SJCRH30 (cell line): ENCODE measurements around the gene PLEKHG5. TPM values are rescaled to one million over a fixed set of nuclear protein-coding genes. Genes with fewer than 3 reads are reported as not detected.
A peak's percentile ranks its signal among the peaks of the same experiment; 100 is the strongest.
"Not testable (repeated sequence)": the region's sequence is repeated elsewhere in the genome, so short reads cannot be mapped to it uniquely, and the experiment has no call there.

ENCODE experiments used
- DNase-seq, 2 experiments: peaks; one replicate each; pipeline ENCODE4 v3.0.0-alpha.2; 2015 to 2020
- H3K27ac ChIP-seq: fragments of 250-450 bp; sonication (Bioruptor Pico); 2 replicates; pipeline ENCODE4 v1.5.1; 2020; ENCODE audit warnings: mild to moderate bottlenecking, moderate library complexity
- H3K27me3 ChIP-seq: fragments of 250-450 bp; sonication (Bioruptor Pico); 2 replicates; pipeline ENCODE4 v1.5.1; 2020; ENCODE audit warnings: mild to moderate bottlenecking, moderate library complexity
- H3K36me3 ChIP-seq: fragments of 250-450 bp; sonication (Bioruptor Pico); 2 replicates; pipeline ENCODE4 v1.5.1; 2020; ENCODE audit warnings: mild to moderate bottlenecking, moderate library complexity
- H3K4me1 ChIP-seq: fragments of 250-450 bp; sonication (Bioruptor Pico); 2 replicates; pipeline ENCODE4 v1.5.1; 2020; ENCODE audit warnings: mild to moderate bottlenecking, moderate library complexity
- H3K4me3 ChIP-seq: fragments of 250-450 bp; sonication (Bioruptor Pico); 2 replicates; pipeline ENCODE4 v1.5.1; 2020; ENCODE audit warnings: mild to moderate bottlenecking, moderate library complexity
- H3K9me3 ChIP-seq: fragments of 250-450 bp; sonication (Bioruptor Pico); replicated peaks from 2 replicates; pipeline ENCODE4 v1.5.1; 2020; ENCODE audit warnings: mild to moderate bottlenecking, moderate library complexity
- total RNA-seq: library from RNA; depleted of rRNA; stranded (reverse); fragments of >200 nt; shearing (Covaris generic); gene quantifications from 2 replicates; pipeline ENCODE4 v1.2.3, GENCODE V29; 2014

The PLEKHG5 gene
- total RNA-seq, 1 experiment from 2014 or later: 5.3 TPM

DNA sequence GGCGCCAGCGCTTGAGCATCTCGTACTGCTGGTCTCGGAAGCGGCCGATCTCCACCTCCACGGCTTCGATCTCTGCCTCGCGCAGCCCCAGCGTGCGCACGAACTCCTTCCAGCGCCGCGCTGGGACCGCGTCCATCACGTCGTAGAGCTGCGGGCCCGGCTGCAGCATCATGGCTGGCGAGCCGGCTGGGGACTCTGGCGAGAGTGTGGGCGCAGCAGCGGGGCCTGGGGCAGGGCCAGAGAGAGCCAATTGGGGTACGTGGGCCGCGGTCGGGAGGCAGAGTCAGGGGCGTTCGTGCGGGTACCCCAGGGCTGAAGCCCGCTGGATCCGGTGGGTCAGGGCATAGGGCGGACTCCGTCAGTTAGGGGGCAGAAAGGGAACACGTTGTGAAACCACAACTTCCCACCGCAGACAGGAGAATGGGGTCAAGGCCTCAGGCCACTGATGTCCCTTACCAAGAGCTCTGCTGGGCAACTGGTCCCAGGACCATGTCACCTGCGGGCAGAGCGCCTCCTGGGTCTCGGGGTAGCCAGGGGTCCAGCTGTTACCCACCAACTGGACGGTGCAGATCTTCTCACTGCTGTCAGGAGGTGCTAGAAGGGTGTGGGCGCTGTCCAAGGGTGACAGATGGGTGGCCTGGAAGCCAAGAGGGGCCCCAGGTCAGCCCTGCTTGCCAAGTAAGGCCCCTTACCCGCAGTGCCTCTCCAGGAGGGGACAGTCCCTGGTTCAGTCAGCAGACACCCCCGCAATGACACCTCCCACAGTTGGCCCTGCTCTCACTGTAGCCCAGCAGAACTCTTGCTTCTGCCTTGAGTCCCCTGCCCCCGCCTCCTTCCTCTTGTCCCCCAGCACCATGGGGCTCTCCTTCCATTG, 29.7 kb downstream of the PLEKHG5 start:
- Histone ChIP-seq H3K4me3 (no peak overlapping the region), H3K4me1 (no peaks in the 10 kb centered on the region), H3K36me3 (no peaks in the 10 kb centered on the region), H3K27me3 (no peaks in the 10 kb centered on the region), H3K9me3 (no peaks in the 10 kb centered on the region), H3K27ac (no peak overlapping the region)
- DNase-seq: no peak

GRCh38 chr1:6461051-6461530, 30.4 kb downstream of the PLEKHG5 start:
- H3K27me3 ChIP-seq: no peaks in the 10 kb centered on the region

DNA sequence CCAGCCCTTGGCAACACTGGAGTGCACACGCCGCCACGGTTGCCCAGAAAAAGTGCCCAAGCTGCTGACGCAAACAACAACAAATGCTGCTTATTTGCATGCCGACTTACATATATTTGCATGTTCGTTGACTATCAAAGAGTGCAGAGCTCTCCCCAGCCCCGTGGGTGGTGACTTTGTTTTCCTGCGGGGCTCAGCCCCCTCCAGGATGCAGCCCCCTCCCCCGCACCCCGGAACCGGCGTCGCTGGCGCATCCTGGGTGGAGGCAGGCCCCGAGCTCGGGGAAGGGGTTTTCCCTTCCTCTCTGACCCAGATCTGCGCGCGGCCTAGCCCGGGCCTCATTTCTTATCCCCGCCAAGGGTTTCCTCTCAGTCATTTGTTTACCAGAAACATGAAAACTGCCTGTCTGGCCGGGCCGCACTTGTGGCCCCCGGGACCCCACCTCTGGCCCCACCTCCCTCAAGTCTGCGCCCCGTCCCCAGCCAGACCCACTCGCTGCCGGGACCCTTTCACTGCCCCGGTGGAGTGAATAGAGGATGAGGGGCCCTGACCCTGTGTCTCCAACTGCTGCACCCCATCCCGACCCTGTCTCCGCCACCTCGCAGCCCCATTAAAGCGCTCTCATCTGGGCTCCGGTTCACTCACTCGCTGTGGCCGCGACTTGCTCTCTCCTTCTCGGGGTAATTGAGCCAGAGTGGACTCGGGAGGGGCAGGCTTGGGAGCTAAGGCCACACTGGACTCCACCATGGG, 31.0 kb downstream of the PLEKHG5 start:
- DNase-seq: no peak
- H3K27ac ChIP-seq: no peak overlapping the region
- no peaks in the 10 kb centered on the region for H3K36me3 ChIP-seq
- H3K9me3 ChIP-seq: no peaks in the 10 kb centered on the region
- H3K4me3 ChIP-seq: no peak overlapping the region
- H3K4me1 ChIP-seq: no peaks in the 10 kb centered on the region
- no peaks in the 10 kb centered on the region for H3K27me3 ChIP-seq

More at GRCh38 chr1:6461051-6461530, 30.4 kb downstream of the PLEKHG5 start:
- Histone ChIP-seq H3K27ac (no peak overlapping the region), H3K4me3 (no peak overlapping the region), H3K4me1 (no peaks in the 10 kb centered on the region), H3K9me3 (no peaks in the 10 kb centered on the region), H3K36me3 (no peaks in the 10 kb centered on the region)
- no peak for DNase-seq

GRCh38 chr1:6459850-6460265, 31.6 kb downstream of the PLEKHG5 start:
- Histone ChIP-seq H3K4me1 (no peaks in the 10 kb centered on the region), H3K36me3 (no peaks in the 10 kb centered on the region), H3K4me3 (no peak overlapping the region), H3K27ac (no peak overlapping the region), H3K27me3 (no peaks in the 10 kb centered on the region), H3K9me3 (no peaks in the 10 kb centered on the region)
- DNase-seq: no peak

GRCh38 chr1:6456800-6457466, 34.5 kb downstream of the PLEKHG5 start:
- DNase-seq: no peak
- H3K4me1 ChIP-seq: no peaks in the 10 kb centered on the region
- H3K9me3 ChIP-seq: no peaks in the 10 kb centered on the region
- no peaks in the 10 kb centered on the region for H3K27me3 ChIP-seq
- no peaks in the 10 kb centered on the region for H3K36me3 ChIP-seq
- no peak overlapping the region for H3K27ac ChIP-seq
- no peak overlapping the region for H3K4me3 ChIP-seq

GRCh38 chr1:6455752-6456520, 35.5 kb downstream of the PLEKHG5 start:
- H3K9me3 ChIP-seq, H3K36me3 ChIP-seq, DNase-seq, H3K27ac ChIP-seq, H3K4me3 ChIP-seq, H3K27me3 ChIP-seq, H3K4me1 ChIP-seq: not testable (repeated sequence)

DNA sequence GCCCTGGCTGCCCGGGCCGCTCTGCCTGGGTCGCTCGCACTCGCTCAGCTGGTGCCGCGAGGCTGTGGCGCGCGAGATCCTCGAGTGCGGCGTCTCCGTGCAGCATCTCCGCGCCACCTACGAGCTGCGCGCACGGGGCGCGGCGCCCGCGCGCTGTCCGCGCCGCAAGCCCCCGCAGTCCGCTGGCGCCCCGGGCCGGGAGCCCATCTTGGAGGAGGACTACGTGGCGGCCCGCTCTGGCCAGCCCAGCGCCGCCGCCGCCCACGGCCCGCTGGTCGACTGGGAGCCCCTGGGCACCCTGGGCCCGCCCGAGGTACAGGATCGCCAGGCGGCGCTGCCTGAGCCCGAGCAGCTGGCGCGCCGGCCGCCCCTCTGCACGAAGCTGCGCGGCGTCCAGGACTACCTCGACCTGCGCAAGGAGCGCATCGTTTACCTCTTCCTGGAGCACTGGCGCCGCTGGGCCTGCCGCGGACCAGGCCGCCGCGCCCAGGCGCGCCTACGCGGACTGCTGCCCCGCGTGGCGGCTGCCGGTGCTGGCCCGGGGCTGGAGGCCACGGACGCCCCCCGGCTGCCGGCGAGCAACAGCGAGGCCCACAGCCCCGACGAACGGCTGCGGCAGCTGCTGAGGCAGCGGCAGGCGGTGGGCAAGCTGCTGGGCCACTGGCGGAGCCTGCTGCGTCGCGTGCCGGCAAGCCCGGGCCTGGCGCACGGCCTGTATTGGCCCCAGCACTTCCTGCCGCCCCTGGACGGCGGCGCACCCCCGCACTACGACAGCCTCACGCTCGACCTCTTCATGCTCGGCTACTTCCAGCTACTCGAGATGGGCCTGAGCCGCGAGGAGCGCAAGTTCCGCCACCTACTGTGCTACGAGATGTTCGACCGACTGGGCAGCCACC, 36.4 kb downstream of the PLEKHG5 start:
- Histone ChIP-seq H3K36me3 (no peaks in the 10 kb centered on the region), H3K4me1 (no peaks in the 10 kb centered on the region), H3K27me3 (peaks cover 7% of the 10 kb centered on the region; the same call in 1 of the 2 replicates), H3K4me3 (no peak overlapping the region), H3K9me3 (no peaks in the 10 kb centered on the region), H3K27ac (no peak overlapping the region)
- DNase-seq: no peak

GRCh38 chr1:6453895-6454855, 37.3 kb downstream of the PLEKHG5 start:
- not testable (repeated sequence) for H3K27ac ChIP-seq, H3K4me1 ChIP-seq, DNase-seq, H3K4me3 ChIP-seq, H3K36me3 ChIP-seq, H3K9me3 ChIP-seq
- H3K27me3 ChIP-seq: peaks cover 15% of the 10 kb centered on the region

GRCh38 chr1:6450943-6451373, 40.5 kb downstream of the PLEKHG5 start:
- no peaks in the 10 kb centered on the region for H3K36me3 ChIP-seq
- no peak overlapping the region for H3K27ac ChIP-seq
- peaks cover 8% of the 10 kb centered on the region; the same call in 1 of the 2 replicates for H3K4me1 ChIP-seq
- peaks cover 38% of the 10 kb centered on the region for H3K27me3 ChIP-seq
- no peaks in the 10 kb centered on the region for H3K9me3 ChIP-seq
- H3K4me3 ChIP-seq: no peak overlapping the region
- DNase-seq: no peak

- not testable (repeated sequence) for H3K36me3 ChIP-seq, H3K9me3 ChIP-seq, H3K4me3 ChIP-seq, H3K4me1 ChIP-seq, H3K27ac ChIP-seq, DNase-seq
- H3K27me3 ChIP-seq: peaks cover 38% of the 10 kb centered on the region
These were observed 41.0 kb downstream of the PLEKHG5 start for GRCh38 chr1:6450486-6450885.

DNA sequence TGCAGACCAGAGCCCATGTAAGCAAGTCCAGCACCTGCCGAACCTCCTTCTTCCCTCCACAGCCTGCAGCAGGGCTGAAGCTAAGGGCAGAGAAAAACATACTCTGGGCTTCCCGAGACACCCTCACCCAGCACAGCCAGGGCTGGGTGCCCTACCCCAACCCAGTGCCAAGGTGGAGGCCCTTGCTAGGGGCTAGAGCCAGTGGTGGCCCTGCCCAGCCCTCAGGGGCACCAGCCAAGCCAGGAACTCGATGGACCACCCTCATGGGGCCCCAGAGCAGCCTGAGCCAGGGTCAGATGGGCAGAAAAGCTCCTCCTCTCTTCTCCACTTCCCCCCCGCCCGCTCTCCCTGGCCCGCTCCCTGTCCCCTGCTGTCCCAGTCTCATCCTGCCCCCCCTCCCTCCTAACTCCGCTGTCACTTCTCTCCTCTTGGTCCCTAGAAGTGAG, 41.4 kb downstream of the PLEKHG5 start:
- Histone ChIP-seq H3K9me3 (no peaks in the 10 kb centered on the region), H3K4me3 (no peak overlapping the region), H3K36me3 (no peaks in the 10 kb centered on the region), H3K4me1 (peaks cover 8% of the 10 kb centered on the region; the same call in 1 of the 2 replicates), H3K27me3 (peaks cover 38% of the 10 kb centered on the region), H3K27ac (no peak overlapping the region)
- no peak for DNase-seq

DNA sequence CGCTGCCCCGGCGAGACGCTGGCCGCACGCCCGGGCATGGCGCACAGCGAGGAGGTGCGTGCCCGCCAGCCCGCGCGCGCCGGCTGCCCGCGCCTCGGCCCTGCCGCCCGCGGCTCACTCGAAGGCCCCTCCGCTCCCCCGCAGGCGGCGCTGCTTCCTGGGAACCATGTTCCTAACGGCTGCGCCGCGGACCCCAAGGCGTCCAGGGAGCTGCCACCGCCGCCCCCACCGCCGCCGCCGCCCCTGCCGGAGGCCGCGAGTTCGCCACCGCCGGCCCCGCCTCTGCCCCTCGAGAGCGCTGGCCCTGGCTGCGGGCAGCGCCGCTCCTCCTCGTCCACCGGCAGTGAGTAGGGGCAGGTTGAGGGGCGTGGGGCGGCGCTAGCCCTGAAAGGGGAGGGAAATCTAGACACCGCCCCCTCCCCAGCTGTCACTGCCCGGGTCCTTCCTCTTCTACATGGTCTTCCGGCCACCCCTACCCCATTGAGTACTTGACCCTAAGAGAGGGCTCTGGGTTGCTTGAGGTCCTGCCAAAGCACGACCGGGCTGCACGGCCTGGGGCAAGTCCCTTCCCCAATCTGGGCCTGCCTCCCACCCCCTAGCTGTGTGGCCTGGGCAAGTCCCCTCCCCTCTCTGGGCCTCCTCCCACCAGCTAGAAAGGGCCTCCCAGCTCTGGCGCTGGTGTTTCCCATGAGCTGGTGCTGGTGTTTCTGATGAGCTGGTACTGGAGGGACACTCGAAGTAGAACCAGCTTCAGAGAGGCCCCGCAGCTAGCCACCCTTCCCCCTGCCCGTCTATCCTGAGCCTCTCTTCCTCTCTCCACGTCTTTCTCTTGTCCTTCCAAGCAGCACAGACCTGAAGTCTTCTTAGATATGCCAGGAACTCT, 42.5 kb downstream of the PLEKHG5 start:
- peaks cover 8% of the 10 kb centered on the region; the same call in 1 of the 2 replicates for H3K4me1 ChIP-seq
- peak; percentile 53 to 61 for DNase-seq
- H3K36me3 ChIP-seq: no peaks in the 10 kb centered on the region
- peak overlapping the region; percentile 37 for H3K4me3 ChIP-seq
- peaks cover 38% of the 10 kb centered on the region for H3K27me3 ChIP-seq
- no peaks in the 10 kb centered on the region for H3K9me3 ChIP-seq
- H3K27ac ChIP-seq: no peak overlapping the region
